Measurements from ENCODE around the gene AQP5. TPM values are rescaled to one million over a fixed set of nuclear protein-coding genes. Genes with fewer than 3 reads are reported as not detected.
"Not testable (repeated sequence)": the region's sequence is repeated elsewhere in the genome, so short reads cannot be mapped to it uniquely, and the experiment has no call there.

The AQP5 gene
- total RNA-seq, 2 experiments from 2014 or later = not detected

DNA sequence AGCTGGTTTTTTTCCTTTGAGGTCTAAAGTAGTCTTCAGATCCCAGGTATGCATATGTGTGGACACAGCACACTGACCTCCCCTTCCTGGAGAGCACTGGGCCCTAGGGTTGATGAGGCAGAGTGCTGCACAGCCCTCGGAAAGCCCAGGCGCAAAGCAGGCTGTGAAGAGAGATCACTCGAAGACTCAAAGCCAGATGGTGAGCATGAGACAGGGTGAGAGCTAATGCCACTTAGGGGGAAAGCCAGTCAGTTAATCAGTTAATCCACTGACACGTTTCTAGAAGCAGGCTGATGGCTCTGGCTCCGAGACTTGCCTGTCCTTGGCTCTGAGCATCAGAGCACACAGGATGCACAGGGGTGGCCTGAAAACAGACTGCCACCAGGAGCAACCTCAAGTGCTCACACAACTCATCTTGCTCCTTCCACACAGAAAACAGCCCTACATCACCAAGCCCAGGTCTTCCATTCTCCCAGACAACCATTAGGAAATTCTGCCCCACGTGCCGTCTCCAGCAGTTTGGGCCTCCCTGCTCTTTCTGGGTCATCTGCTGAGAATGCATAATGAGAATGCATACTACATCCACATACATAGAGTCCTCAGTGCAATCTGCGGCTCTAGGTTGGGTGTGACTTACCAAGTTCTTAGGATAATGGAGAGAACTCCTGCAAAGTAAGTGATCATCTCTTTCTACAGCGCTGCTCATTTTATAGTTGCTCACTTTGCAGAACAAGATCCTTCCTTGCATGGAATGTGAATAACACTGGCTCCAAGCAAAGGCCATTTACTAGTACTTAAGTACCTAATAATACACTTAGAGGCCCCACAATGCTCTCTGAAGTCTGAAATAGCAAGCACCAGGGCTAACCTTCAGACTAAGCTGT, 23.0 kb downstream of the AQP5 start:
- H3K36me3 ChIP-seq (ENCODE audit: insufficient read depth, low read length) = peaks cover 51% of the 10 kb centered on the region
- H3K4me2 ChIP-seq (ENCODE audit: low read length) = no peak overlapping the region
- no TSS peak for BruUV-seq (replicated peaks)
- TF ChIP-seq, protein P1, sequence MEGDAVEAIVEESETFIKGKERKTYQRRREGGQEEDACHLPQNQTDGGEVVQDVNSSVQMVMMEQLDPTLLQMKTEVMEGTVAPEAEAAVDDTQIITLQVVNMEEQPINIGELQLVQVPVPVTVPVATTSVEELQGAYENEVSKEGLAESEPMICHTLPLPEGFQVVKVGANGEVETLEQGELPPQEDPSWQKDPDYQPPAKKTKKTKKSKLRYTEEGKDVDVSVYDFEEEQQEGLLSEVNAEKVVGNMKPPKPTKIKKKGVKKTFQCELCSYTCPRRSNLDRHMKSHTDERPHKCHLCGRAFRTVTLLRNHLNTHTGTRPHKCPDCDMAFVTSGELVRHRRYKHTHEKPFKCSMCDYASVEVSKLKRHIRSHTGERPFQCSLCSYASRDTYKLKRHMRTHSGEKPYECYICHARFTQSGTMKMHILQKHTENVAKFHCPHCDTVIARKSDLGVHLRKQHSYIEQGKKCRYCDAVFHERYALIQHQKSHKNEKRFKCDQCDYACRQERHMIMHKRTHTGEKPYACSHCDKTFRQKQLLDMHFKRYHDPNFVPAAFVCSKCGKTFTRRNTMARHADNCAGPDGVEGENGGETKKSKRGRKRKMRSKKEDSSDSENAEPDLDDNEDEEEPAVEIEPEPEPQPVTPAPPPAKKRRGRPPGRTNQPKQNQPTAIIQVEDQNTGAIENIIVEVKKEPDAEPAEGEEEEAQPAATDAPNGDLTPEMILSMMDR (conservative IDR thresholded peaks at IDR 0.05; ENCODE audit: low read length) = no peak
- no peak for TF ChIP-seq EZH2phosphoT487 (IDR thresholded peaks at IDR 0.05; ENCODE audit: borderline replicate concordance, low read depth, low read length)
- no peaks in the 10 kb centered on the region for H3K79me2 ChIP-seq (ENCODE audit: insufficient read depth, low read depth, low read length)
- ChIA-PET POLR2A (interaction anchor here (0.6 to 1.0 kb wide), 3 partner anchors 24 to 74 kb away, joined by 3 read pairs; no protein-coding TSS in a partner anchor), CTCF (ENCODE audit: unreplicated experiment) (no interaction called here)
- intact Hi-C loops (cut with micrococcal nuclease; ENCODE audit: unreplicated experiment) = no loop called here
- H3K4me3 ChIP-seq (ENCODE audit: low read depth, low read length, poor library complexity, severe bottlenecking) = no peak overlapping the region
- DNase-seq (ENCODE audit: low spot score) = no peak
- H3K4me1 ChIP-seq (ENCODE audit: insufficient read depth, low read length, poor library complexity, severe bottlenecking) = no peaks in the 10 kb centered on the region
- H4K20me1 ChIP-seq (ENCODE audit: insufficient read depth, low read length) = no peaks in the 10 kb centered on the region
- no peak overlapping the region for H2AFZ ChIP-seq (ENCODE audit: low read length)
- H3K27ac ChIP-seq (ENCODE audit: low read depth, low read length, poor library complexity, severe bottlenecking) = no peak overlapping the region
- H3K9me3 ChIP-seq (ENCODE audit: low read length) = no peaks in the 10 kb centered on the region
- no peaks in the 10 kb centered on the region for H3K9me2 ChIP-seq (ENCODE audit: insufficient read depth, low read length)

DNA sequence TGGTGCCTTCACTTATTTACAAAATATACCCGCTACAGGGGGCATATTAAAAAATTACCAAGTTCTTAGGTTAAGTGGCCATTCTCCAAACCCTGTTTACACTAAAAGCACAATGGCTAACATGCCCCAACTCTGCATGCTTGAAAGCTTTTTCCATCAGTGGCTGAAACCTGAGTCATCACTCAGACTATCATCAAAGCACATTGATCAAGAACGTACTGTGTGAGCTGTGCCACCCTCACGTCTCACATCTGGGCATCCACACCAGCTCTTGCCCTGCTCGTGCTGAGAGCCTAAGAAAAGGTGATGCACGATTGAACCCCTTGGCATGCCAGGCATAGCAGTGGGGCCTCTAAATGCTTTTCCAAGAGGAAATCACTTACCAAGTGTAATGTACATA, 24.3 kb downstream of the AQP5 start:
- no peaks in the 10 kb centered on the region for H3K9me3 ChIP-seq (ENCODE audit: low read length)
- ChIA-PET CTCF (ENCODE audit: unreplicated experiment) (no interaction called here), POLR2A (interaction anchor here (0.6 kb wide), 1 partner anchor 31 kb away, joined by 3 read pairs; no protein-coding TSS in a partner anchor)
- DNase-seq (ENCODE audit: low spot score) = no peak
- H2AFZ ChIP-seq (ENCODE audit: low read length) = no peak overlapping the region
- H3K4me1 ChIP-seq (ENCODE audit: insufficient read depth, low read length, poor library complexity, severe bottlenecking) = no peaks in the 10 kb centered on the region
- no peaks in the 10 kb centered on the region for H4K20me1 ChIP-seq (ENCODE audit: insufficient read depth, low read length)
- peaks cover 63% of the 10 kb centered on the region for H3K36me3 ChIP-seq (ENCODE audit: insufficient read depth, low read length)
- H3K9me2 ChIP-seq (ENCODE audit: insufficient read depth, low read length) = no peaks in the 10 kb centered on the region
- no peak overlapping the region for H3K27ac ChIP-seq (ENCODE audit: low read depth, low read length, poor library complexity, severe bottlenecking)
- H3K79me2 ChIP-seq (ENCODE audit: insufficient read depth, low read depth, low read length) = no peaks in the 10 kb centered on the region
- no peak overlapping the region for H3K4me2 ChIP-seq (ENCODE audit: low read length)
- intact Hi-C loops (cut with micrococcal nuclease; ENCODE audit: unreplicated experiment) = no loop called here
- BruUV-seq (replicated peaks) = no TSS peak
- TF ChIP-seq EZH2phosphoT487 (IDR thresholded peaks at IDR 0.05; ENCODE audit: borderline replicate concordance, low read depth, low read length) = no peak
- TF ChIP-seq, protein P1 (conservative IDR thresholded peaks at IDR 0.05; ENCODE audit: low read length) = no peak
- no peak overlapping the region for H3K4me3 ChIP-seq (ENCODE audit: low read depth, low read length, poor library complexity, severe bottlenecking)

DNA sequence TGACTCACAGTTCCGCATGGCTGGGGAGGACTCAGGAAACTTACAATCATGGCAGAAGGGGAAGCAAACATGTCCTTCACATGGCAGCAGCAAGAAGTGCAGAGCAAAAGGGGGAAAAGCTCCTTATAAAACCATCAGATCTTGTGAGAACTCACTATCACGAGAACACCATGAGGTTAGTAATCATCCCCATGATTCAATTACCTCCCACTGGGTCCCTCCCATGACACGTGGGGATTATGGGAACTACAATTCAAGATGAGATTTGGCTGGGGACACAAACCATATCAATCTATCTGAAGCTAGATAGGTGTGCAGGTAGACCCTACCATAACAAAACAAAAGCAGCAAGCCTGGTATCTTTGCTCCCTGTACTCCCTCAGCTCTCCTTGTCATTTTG, 24.8 kb downstream of the AQP5 start:
- H3K79me2 ChIP-seq (ENCODE audit: insufficient read depth, low read depth, low read length); POLR2A ChIA-PET; BruUV-seq (replicated peaks); CTCF ChIA-PET (ENCODE audit: unreplicated experiment); H3K9me2 ChIP-seq (ENCODE audit: insufficient read depth, low read length); H3K27ac ChIP-seq (ENCODE audit: low read depth, low read length, poor library complexity, severe bottlenecking); H3K4me2 ChIP-seq (ENCODE audit: low read length); H3K4me1 ChIP-seq (ENCODE audit: insufficient read depth, low read length, poor library complexity, severe bottlenecking); H3K9me3 ChIP-seq (ENCODE audit: low read length); DNase-seq (ENCODE audit: low spot score); H4K20me1 ChIP-seq (ENCODE audit: insufficient read depth, low read length); intact Hi-C loops (cut with micrococcal nuclease; ENCODE audit: unreplicated experiment); H3K4me3 ChIP-seq (ENCODE audit: low read depth, low read length, poor library complexity, severe bottlenecking); H2AFZ ChIP-seq (ENCODE audit: low read length): not testable (repeated sequence)
- peaks cover 66% of the 10 kb centered on the region for H3K36me3 ChIP-seq (ENCODE audit: insufficient read depth, low read length)
